ENCODE results near the gene APOBEC3G.

GRCh38 chr22:39029227-39029626, 47.8 kb upstream of the APOBEC3G start:
- no peak for TF ChIP-seq TAF1 (IDR thresholded peaks at IDR 0.05; ENCODE audit: low read depth, low read length)
- no peak for TF ChIP-seq POLR2A (IDR thresholded peaks at IDR 0.05; ENCODE audit: low read depth, low read length)
- TF ChIP-seq POLR2AphosphoS5 (IDR thresholded peaks at IDR 0.05; ENCODE audit: low read depth, low read length) = no peak
- no peak for TF ChIP-seq POU2F2 (IDR thresholded peaks at IDR 0.05; ENCODE audit: low read depth, low read length)
- no peak for TF ChIP-seq SPI1 (IDR thresholded peaks at IDR 0.05; ENCODE audit: low read depth, low read length)
- no peak for TF ChIP-seq PAX5 (IDR thresholded peaks at IDR 0.05; ENCODE audit: insufficient read depth, low read length, severe bottlenecking)

Data from GM12891 (cell line).